Pancreas (tissue), 10 donors: ENCODE results near the gene ARAP2. TPM values are rescaled to one million over a fixed set of nuclear protein-coding genes. Genes with fewer than 3 reads are reported as not detected.
A peak's percentile ranks its signal among the peaks of the same experiment; 100 is the strongest.

ENCODE experiments used
- ATAC-seq, 4 donors: fragments of 200-7000 bp; cut with Tn5 transposase; one replicate each; pipeline versions ENCODE4 v1.8.0 to v1.9.1; 2020; ENCODE audit warnings: mild to moderate bottlenecking in 4 of 4, moderate library complexity in 4 of 4
- DNase-seq, 6 donors: peaks; one replicate each; pipeline ENCODE4 v3.0.0-alpha.2; 2020
- FAIRE-seq: peaks from 2 replicates; lab custom pipeline; 2012; peaks lifted over from hg19 to GRCh38; lab: Jason Lieb, UNC
- H3K27ac ChIP-seq, 4 donors: fragments of 200-600 bp; sonication (generic); 1 replicate in 3 of 4; 2 replicates in 1 of 4; pipeline versions ENCODE4 v1.5.0 to v1.8.0; 2020
- H3K27me3 ChIP-seq, 4 donors: fragments of 200-600 bp; one replicate each; pipeline ENCODE4 v1.8.0; 2021
- H3K36me3 ChIP-seq, 3 donors: fragments of 200-600 bp; sonication (generic) in 1 of 3; one replicate each; pipeline versions ENCODE4 v1.5.0 to v1.8.0; 2020 to 2021
- H3K4me1 ChIP-seq, 3 donors: fragments of 200-600 bp; one replicate each; pipeline ENCODE4 v1.8.0; 2021
- H3K4me3 ChIP-seq, 4 donors: fragments of 200-600 bp; sonication (generic) in 2 of 4; one replicate each; pipeline versions ENCODE4 v1.5.0 to v1.8.0; 2020 to 2021
- H3K9me3 ChIP-seq, 4 donors: fragments of 200-600 bp; one replicate each; pipeline ENCODE4 v1.8.0; 2021
- WGBS, 2 donors: extraction: QIAGEN DNeasy Blood & Tissue Kit; methylation state at CpG; one replicate each; pipeline ENCODE4 v1.1.7; 2013; 5-methylcytosine and 5-hydroxymethylcytosine counted together
- intact Hi-C, 3 donors: fragments of 100-400 bp; cut with DNase I; formaldehyde crosslinking; loops; one replicate each; pipeline versions ENCODE4 v1.11.1 to v1.14.2; 2022
- polyA plus RNA-seq, 2 donors: library from polyadenylated mRNA; stranded (reverse); fragments of 200-250 nt; gene quantifications; one replicate each; pipeline ENCODE4 v1.2.3, GENCODE V29; 2013
- total RNA-seq, 6 donors: library from RNA; stranded (reverse); fragmentation: NEBNext Ultra II Directional in 4 of 6; extraction: Animal tissue kit (Norgen Biotek cat#: 25700) in 4 of 6; gene quantifications; one replicate each; pipeline versions ENCODE4 v1.2.1 to v1.2.4, GENCODE V29; 2021 to 2023
- TF ChIP-seq, protein P1 (sequence below), 4 donors: fragments of 200-600 bp; sonication (generic) in 3 of 4; IDR thresholded peaks; one replicate each; pipeline versions ENCODE4 v1.5.0 to v1.8.0; 2021; ENCODE audit warnings: antibody characterized with exemption in 4 of 4
- donor health status: healthy with polysubstance abuse.
- donor health status: DM: no; HTN: no; CAD: no; lungs with moderate emphysema.
- donor health status: DM: no; HTN: no; CAD: no.
- donor health status: control.
- donor health status: control.
- donor health status: Bipolar disorder and iron deficiency.
- donor health status: DM: yes; HTN: yes; CAD: no.
- donor health status: DM: no; HTN: no; CAD: no.
- donor health status: DM: no; HTN: no; CAD: no.
- donor health status: DM: yes; HTN: yes; CAD: no.

Gene ARAP2
- total and polyA plus RNA-seq, 8 donors, result 3.2 to 14.3 (median 7.7) TPM

DNA sequence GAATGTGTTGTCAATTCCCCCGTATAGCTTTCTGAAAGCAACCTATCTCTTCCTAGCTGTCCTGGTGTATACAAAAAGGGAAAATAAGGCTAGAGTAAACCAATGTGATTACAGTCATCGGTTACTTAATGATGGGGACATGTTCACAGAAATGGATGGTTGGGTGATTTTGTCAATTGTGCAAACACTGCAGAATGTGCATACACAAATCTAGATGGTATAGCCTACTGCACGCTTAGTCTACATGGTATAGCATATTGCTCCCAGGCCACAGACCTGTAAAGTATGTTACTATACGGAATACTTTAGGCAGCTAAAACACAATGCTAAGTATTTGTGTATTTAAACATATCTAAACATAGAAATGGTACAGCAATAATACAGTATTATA lies 42.2 kb upstream of the ARAP2 start:
- no peaks in the 10 kb centered on the region for H3K9me3 ChIP-seq
- H3K27ac ChIP-seq, result no peak overlapping the region
- no peaks in the 10 kb centered on the region for H3K27me3 ChIP-seq
- 82 to 89% methylated on average over 4 of the region's 4 CpGs for WGBS, 2 donors
- no peak for DNase-seq
- no peak for FAIRE-seq
- no peaks in the 10 kb centered on the region for H3K36me3 ChIP-seq
- ATAC-seq, result no peak
- intact Hi-C loops, result no loop called here
- no peak overlapping the region for H3K4me3 ChIP-seq
- TF ChIP-seq, protein P1, sequence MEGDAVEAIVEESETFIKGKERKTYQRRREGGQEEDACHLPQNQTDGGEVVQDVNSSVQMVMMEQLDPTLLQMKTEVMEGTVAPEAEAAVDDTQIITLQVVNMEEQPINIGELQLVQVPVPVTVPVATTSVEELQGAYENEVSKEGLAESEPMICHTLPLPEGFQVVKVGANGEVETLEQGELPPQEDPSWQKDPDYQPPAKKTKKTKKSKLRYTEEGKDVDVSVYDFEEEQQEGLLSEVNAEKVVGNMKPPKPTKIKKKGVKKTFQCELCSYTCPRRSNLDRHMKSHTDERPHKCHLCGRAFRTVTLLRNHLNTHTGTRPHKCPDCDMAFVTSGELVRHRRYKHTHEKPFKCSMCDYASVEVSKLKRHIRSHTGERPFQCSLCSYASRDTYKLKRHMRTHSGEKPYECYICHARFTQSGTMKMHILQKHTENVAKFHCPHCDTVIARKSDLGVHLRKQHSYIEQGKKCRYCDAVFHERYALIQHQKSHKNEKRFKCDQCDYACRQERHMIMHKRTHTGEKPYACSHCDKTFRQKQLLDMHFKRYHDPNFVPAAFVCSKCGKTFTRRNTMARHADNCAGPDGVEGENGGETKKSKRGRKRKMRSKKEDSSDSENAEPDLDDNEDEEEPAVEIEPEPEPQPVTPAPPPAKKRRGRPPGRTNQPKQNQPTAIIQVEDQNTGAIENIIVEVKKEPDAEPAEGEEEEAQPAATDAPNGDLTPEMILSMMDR (IDR thresholded peaks at IDR 0.05), result no peak
- H3K4me1 ChIP-seq, result no peaks in the 10 kb centered on the region

DNA sequence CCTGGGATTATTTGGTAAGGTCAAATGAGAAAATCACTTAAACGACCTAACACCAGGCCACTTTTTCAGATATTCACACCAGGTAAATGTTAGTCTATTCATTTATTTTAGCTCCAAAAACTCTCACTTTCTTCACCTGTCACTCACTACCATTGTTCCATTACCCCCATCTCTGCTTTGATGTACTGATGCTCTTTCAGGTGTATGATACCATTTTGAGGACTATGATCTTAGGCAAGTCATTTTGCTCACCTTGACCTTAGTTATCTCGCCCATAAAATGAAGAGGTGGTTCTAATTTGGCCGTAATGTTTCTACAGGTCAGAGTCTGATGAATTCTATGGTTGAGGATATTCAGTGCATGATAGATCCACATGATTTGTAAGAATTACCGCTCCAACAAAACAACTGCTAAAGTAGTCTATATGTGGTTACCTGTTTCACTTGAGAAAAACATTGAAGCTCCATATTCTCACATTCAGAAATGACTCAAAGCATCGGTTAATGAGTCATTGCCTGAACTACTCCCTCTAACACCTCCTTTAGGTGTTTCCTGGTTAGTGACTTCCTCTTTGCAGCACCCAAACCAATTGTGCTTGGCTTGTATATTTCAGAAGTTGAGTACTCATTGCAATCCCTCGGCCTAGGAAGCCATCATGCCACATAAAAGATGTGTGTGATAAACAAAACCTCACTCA lies 41.6 kb upstream of the ARAP2 start:
- intact Hi-C loops, result no loop called here
- no peak overlapping the region for H3K27ac ChIP-seq
- TF ChIP-seq, protein P1 (IDR thresholded peaks at IDR 0.05), result no peak
- DNase-seq, result no peak
- 80 to 81% methylated on average over 6 of the region's 6 CpGs for WGBS, 2 donors
- no peaks in the 10 kb centered on the region for H3K36me3 ChIP-seq
- no peaks in the 10 kb centered on the region for H3K27me3 ChIP-seq
- H3K9me3 ChIP-seq, result no peaks in the 10 kb centered on the region
- peak in 2 of 4 donors; percentile 35 to 54 for ATAC-seq
- H3K4me3 ChIP-seq, result no peak overlapping the region
- no peaks in the 10 kb centered on the region for H3K4me1 ChIP-seq
- no peak for FAIRE-seq

DNA sequence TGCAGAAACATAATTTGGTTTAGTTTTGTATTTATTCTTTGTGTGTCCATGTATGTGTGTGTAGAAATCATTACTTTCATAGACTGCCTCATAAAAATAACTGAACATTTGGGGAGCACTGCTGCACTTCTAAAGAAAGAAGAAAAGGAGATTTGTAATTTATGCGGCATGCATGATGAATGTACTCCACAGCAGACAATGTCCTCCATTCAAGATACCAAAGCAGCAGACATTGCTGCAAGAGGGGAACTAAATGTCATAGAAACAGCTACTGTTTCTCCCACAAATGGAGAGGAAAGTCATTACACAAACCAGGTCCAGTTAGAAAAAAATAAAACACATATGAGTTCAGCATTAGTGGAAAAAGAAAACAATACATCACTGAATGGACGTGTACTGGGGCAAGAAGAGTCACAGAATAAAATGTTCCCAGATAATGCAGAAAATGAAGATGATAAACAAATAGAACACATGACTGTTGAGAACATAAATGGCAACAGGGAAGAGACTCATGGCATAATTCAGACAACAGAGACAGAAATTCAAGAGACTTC lies 39.7 kb upstream of the ARAP2 start:
- no peak for FAIRE-seq
- intact Hi-C loops, result no loop called here
- TF ChIP-seq, protein P1 (IDR thresholded peaks at IDR 0.05), result no peak

GRCh38 chr4:36282503-36283030 lies 38.3 kb upstream of the ARAP2 start:
- H3K9me3 ChIP-seq, result no peaks in the 10 kb centered on the region
- no peaks in the 10 kb centered on the region for H3K36me3 ChIP-seq
- intact Hi-C loops, result no loop called here
- no peak overlapping the region for H3K4me3 ChIP-seq
- no peaks in the 10 kb centered on the region for H3K4me1 ChIP-seq
- TF ChIP-seq, protein P1 (IDR thresholded peaks at IDR 0.05), result no peak
- no peak overlapping the region for H3K27ac ChIP-seq
- no peak for DNase-seq
- no peak for ATAC-seq
- H3K27me3 ChIP-seq, result no peaks in the 10 kb centered on the region
- FAIRE-seq, result no peak

More for the DNA sequence above, 39.7 kb upstream of the ARAP2 start:
- H3K36me3 ChIP-seq, result no peaks in the 10 kb centered on the region
- H3K27me3 ChIP-seq, result no peaks in the 10 kb centered on the region
- 71% methylated on average over 2 of the region's 2 CpGs for WGBS, 2 donors
- H3K27ac ChIP-seq, result no peak overlapping the region
- no peaks in the 10 kb centered on the region for H3K4me1 ChIP-seq
- no peak overlapping the region for H3K4me3 ChIP-seq
- H3K9me3 ChIP-seq, result no peaks in the 10 kb centered on the region
- ATAC-seq, result no peak
- no peak for DNase-seq
